HG02678 (cell line): ENCODE measurements around the gene ECE2.
A peak's percentile ranks its signal among the peaks of the same experiment; 100 is the strongest.

Source experiments
- ATAC-seq: cut with Tn5 transposase; IDR thresholded peaks from one replicate; pipeline ENCODE4 v1.9.1; 2021; ENCODE audit warnings: mild to moderate bottlenecking, moderate library complexity; ENCODE audit not compliant: unreplicated experiment

ECE2 gene

GRCh38 chr3:184308744-184309143 is 32.9 kb downstream of the ECE2 start:
- ATAC-seq = no peak

- no peak for ATAC-seq
Observed at GRCh38 chr3:184311633-184312032, 35.8 kb downstream of the ECE2 start.

GRCh38 chr3:184314363-184314699 is 38.5 kb downstream of the ECE2 start, which contains the start of gene EIF4G1:
Gene EIF4G1 (plus strand): TSS chr3:184314606. CDS start chr3:184315797, 1,191 bp downstream.
- peak; percentile 89 for ATAC-seq

GRCh38 chr3:184314700-184315542 is 39.1 kb downstream of the ECE2 start:
- ATAC-seq = peak; percentile 47

GRCh38 chr3:184315543-184315867 is 39.7 kb downstream of the ECE2 start:
- ATAC-seq = no peak

- no peak for ATAC-seq
Observed at GRCh38 chr3:184315871-184316661, 40.2 kb downstream of the ECE2 start.

GRCh38 chr3:184316792-184317191 is 41.0 kb downstream of the ECE2 start:
- ATAC-seq = no peak

- no peak for ATAC-seq
Observed at GRCh38 chr3:184317201-184317600, 41.4 kb downstream of the ECE2 start.

GRCh38 chr3:184320104-184320445 is 44.3 kb downstream of the ECE2 start:
- ATAC-seq = no peak

GRCh38 chr3:184321666-184322065 is 45.8 kb downstream of the ECE2 start:
- no peak for ATAC-seq

- no peak for ATAC-seq
Observed at GRCh38 chr3:184322731-184323487, 47.1 kb downstream of the ECE2 start.

GRCh38 chr3:184323696-184324095 is 47.9 kb downstream of the ECE2 start:
- no peak for ATAC-seq

- ATAC-seq = no peak
Observed at GRCh38 chr3:184325269-184325668, 49.4 kb downstream of the ECE2 start.

- ATAC-seq = no peak
Observed at GRCh38 chr3:184325715-184326369, 50.0 kb downstream of the ECE2 start.

GRCh38 chr3:184327171-184327570 is 51.3 kb downstream of the ECE2 start:
- no peak for ATAC-seq

GRCh38 chr3:184328516-184328915 is 52.7 kb downstream of the ECE2 start:
- ATAC-seq = no peak

GRCh38 chr3:184332370-184333090 is 56.7 kb downstream of the ECE2 start:
- ATAC-seq = no peak

GRCh38 chr3:184333190-184333589 is 57.4 kb downstream of the ECE2 start:
- no peak for ATAC-seq

- ATAC-seq = no peak
Observed at GRCh38 chr3:184333700-184334099, 57.9 kb downstream of the ECE2 start.

- ATAC-seq = no peak
Observed at GRCh38 chr3:184334470-184335158, 58.8 kb downstream of the ECE2 start.
